Measurements from ENCODE around the gene CMPK1. TPM values are rescaled to one million over a fixed set of nuclear protein-coding genes. Genes with fewer than 3 reads are reported as not detected.

The CMPK1 gene
- total RNA-seq, 4 donors from 2014 or later = 69.9 to 105 (median 99.2) TPM

Other genes starting within 250 kb of the CMPK1 start
- 1 to 10 TPM in 3 of 4 donors, under 1 TPM in 1; 0.84 to 4.5 (median 2.6) TPM for gene CYP4A22, start 196.3 kb upstream of the CMPK1 start, total RNA-seq
- gene PDZK1IP1, start 143.8 kb upstream of the CMPK1 start, total RNA-seq = 1 to 10 TPM in 2 of 4 donors, not detected in 2; 1.5 to 4.2 TPM
- 10 to 100 TPM in 1 of 4 donors, 1 to 10 TPM in 3; 3.1 to 10.0 (median 5.7) TPM for gene TAL1, start 101.6 kb upstream of the CMPK1 start, total RNA-seq
- gene STIL, start 19.6 kb upstream of the CMPK1 start, total RNA-seq = 1 to 10 TPM in 2 of 4 donors, under 1 TPM in 2; 0.44 to 2.7 (median 1.2) TPM
- gene FOXE3, start 82.5 kb downstream of the CMPK1 start, total RNA-seq = under 1 TPM in 2 of 4 donors, not detected in 2; 0.21 to 0.98 TPM
- gene FOXD2, start 104.3 kb downstream of the CMPK1 start, total RNA-seq = 10 to 100 TPM; 11.7 to 34.7 (median 27.6) TPM